IMR-90 (cell line): ENCODE data around the gene ANTXR1. TPM values are rescaled to one million over a fixed set of nuclear protein-coding genes. Genes with fewer than 3 reads are reported as not detected.
A peak's percentile ranks its signal among the peaks of the same experiment; 100 is the strongest.

Experiments used
- ATAC-seq: fragments of 200-7000 bp; cut with Tn5 transposase; 2 replicates; pipeline ENCODE4 v1.9.1; 2020; ENCODE audit warnings: low read depth, mild to moderate bottlenecking, moderate library complexity
- BruUV-seq: library from RNA; stranded (reverse); fragments of 400-500 nt; replicated peaks from 2 replicates; lab custom pipeline; 2021; lab: Mats Ljungman, UMichigan
- CTCF ChIA-PET: fragments of 300-600 bp; formaldehyde crosslinking; extraction: SDS; loops from one replicate; lab custom pipeline; 2021; ENCODE audit warnings: antibody characterized with exemption; lab: Yijun Ruan, JAX
- POLR2A ChIA-PET: fragments of 300-600 bp; sonication (Branson Sonifier 250); formaldehyde crosslinking; loops from one replicate; lab custom pipeline; 2022; ENCODE audit warnings: antibody characterized with exemption; ENCODE audit not compliant: unreplicated experiment; lab: Charles Lee
- DNase-seq: peaks from one replicate; pipeline ENCODE4 v3.0.0; 2013
- H2AFZ ChIP-seq: replicated peaks from 2 replicates; pipeline ENCODE3; 2013; ENCODE audit warnings: low read length, mild to moderate bottlenecking; ENCODE audit not compliant: poor library complexity
- H2AK5ac ChIP-seq: 2 replicates; pipeline ENCODE4 v1.6.1; 2013; ENCODE audit warnings: low read depth, low read length, inconsistent platforms
- H2AK9ac ChIP-seq: replicated peaks from 2 replicates; pipeline ENCODE3; 2013; ENCODE audit warnings: mild to moderate bottlenecking, low read depth, low read length, moderate library complexity; ENCODE audit not compliant: poor library complexity
- H2BK120ac ChIP-seq: 2 replicates; pipeline ENCODE4 v1.6.1; 2013; ENCODE audit warnings: low read depth, low read length, inconsistent platforms
- H2BK15ac ChIP-seq: 3 replicates; pipeline ENCODE4 v1.6.1; 2013; ENCODE audit warnings: low read depth, low read length, inconsistent platforms
- H2BK20ac ChIP-seq: 2 replicates; pipeline ENCODE4 v1.6.1; 2013; ENCODE audit warnings: low read depth, mild to moderate bottlenecking, inconsistent platforms, low read length, moderate library complexity
- H2BK5ac ChIP-seq: 2 replicates; pipeline ENCODE4 v1.6.1; 2013; ENCODE audit warnings: mild to moderate bottlenecking, low read depth, low read length, inconsistent platforms; ENCODE audit not compliant: poor library complexity, severe bottlenecking
- H3K14ac ChIP-seq: replicated peaks from 2 replicates; pipeline ENCODE4 v1.6.1; 2013; ENCODE audit warnings: low read depth, low read length, inconsistent platforms
- H3K18ac ChIP-seq: 2 replicates; pipeline ENCODE4 v1.6.1; 2013; ENCODE audit warnings: low read depth, low read length, control low read depth
- H3K23ac ChIP-seq: 2 replicates; pipeline ENCODE4 v1.6.1; 2013; ENCODE audit warnings: low read depth, low read length, inconsistent platforms
- H3K27ac ChIP-seq: 2 replicates; pipeline ENCODE4 v1.5.1; 2013; ENCODE audit warnings: mild to moderate bottlenecking, control low read depth, low read length; ENCODE audit not compliant: insufficient read depth
- H3K27me3 ChIP-seq: 2 replicates; pipeline ENCODE4 v1.6.1; 2013; ENCODE audit warnings: low read length; ENCODE audit not compliant: control insufficient read depth, insufficient read depth
- H3K36me3 ChIP-seq: 2 replicates; pipeline ENCODE4 v1.6.1; 2013; ENCODE audit warnings: low read length, mixed read lengths; ENCODE audit not compliant: control insufficient read depth, insufficient read depth
- H3K4ac ChIP-seq: 2 replicates; pipeline ENCODE4 v1.6.1; 2013; ENCODE audit warnings: low read depth, low read length, inconsistent platforms
- H3K4me1 ChIP-seq: 2 replicates; pipeline ENCODE4 v1.6.1; 2013; ENCODE audit warnings: low read length, mixed read lengths; ENCODE audit not compliant: control insufficient read depth, insufficient read depth
- H3K4me2 ChIP-seq: 2 replicates; pipeline ENCODE4 v1.6.1; 2013; ENCODE audit warnings: low read depth, mild to moderate bottlenecking, control low read depth, low read length, moderate library complexity
- H3K4me3 ChIP-seq: 2 replicates; pipeline ENCODE4 v1.5.1; 2013; ENCODE audit warnings: low read depth, mild to moderate bottlenecking, control low read depth, low read length, moderate library complexity; ENCODE audit not compliant: insufficient read depth
- H3K56ac ChIP-seq: 2 replicates; pipeline ENCODE4 v1.6.1; 2013; ENCODE audit warnings: low read length, inconsistent platforms; ENCODE audit not compliant: insufficient read depth; ENCODE audit errors: extremely low read depth
- H3K79me1 ChIP-seq, 2 experiments: 2 replicates each; pipeline ENCODE4 v1.6.1; 2013; ENCODE audit warnings: low read length in 2 of 2, inconsistent platforms in 1 of 2, low read depth in 1 of 2
- H3K9ac ChIP-seq: 2 replicates; pipeline ENCODE4 v1.6.1; 2013; ENCODE audit warnings: low read depth, low read length, control low read depth
- H3K9me1 ChIP-seq: 2 replicates; pipeline ENCODE4 v1.6.1; 2013; ENCODE audit warnings: low read length, inconsistent platforms; ENCODE audit not compliant: insufficient read depth
- H3K9me3 ChIP-seq: 2 replicates; pipeline ENCODE4 v1.6.1; 2013; ENCODE audit warnings: low read length; ENCODE audit not compliant: control insufficient read depth, insufficient read depth
- H4K20me1 ChIP-seq: 2 replicates; pipeline ENCODE4 v1.6.1; 2013; ENCODE audit warnings: low read length, inconsistent platforms; ENCODE audit not compliant: insufficient read depth
- H4K5ac ChIP-seq: 2 replicates; pipeline ENCODE4 v1.6.1; 2013; ENCODE audit warnings: mild to moderate bottlenecking, low read depth, low read length, control low read depth
- H4K8ac ChIP-seq, 2 experiments: 2 replicates each; pipeline ENCODE4 v1.6.1; 2013; ENCODE audit warnings: low read depth in 2 of 2, low read length in 2 of 2, control low read depth in 1 of 2, inconsistent platforms in 1 of 2
- H4K91ac ChIP-seq: 2 replicates; pipeline ENCODE4 v1.6.1; 2013; ENCODE audit warnings: low read depth, low read length, inconsistent platforms; ENCODE audit not compliant: insufficient read depth
- MAFK ChIP-seq: IDR thresholded peaks from 2 replicates; pipeline ENCODE4 v1.6.1; 2012; ENCODE audit warnings: low read depth, low read length, improper control_type of control experiment
- RFX5 ChIP-seq: IDR thresholded peaks from 2 replicates; pipeline ENCODE4 v1.8.0; 2012; ENCODE audit warnings: low read depth, mild to moderate bottlenecking, low read length, moderate library complexity
- WGBS, 2 experiments: methylation state at CpG; one replicate each; pipeline versions ENCODE4 v1.1.5 to v1.1.7; 2013; ENCODE audit warnings: missing lambda C conversion rate in 2 of 2; ENCODE audit not compliant: insufficient read length in 1 of 2; ENCODE audit errors: extremely low coverage in 2 of 2; 5-methylcytosine and 5-hydroxymethylcytosine counted together
- dilution Hi-C: fragments of 300-500 bp; cut with HindIII; formaldehyde crosslinking; loops from one replicate; pipeline ENCODE4 v1.14.3; 2018; ENCODE audit warnings: low sequenced_read_pairs; ENCODE audit not compliant: unreplicated experiment
- in situ Hi-C: fragments of 300-500 bp; cut with MboI; formaldehyde crosslinking; loops from 3 replicates; pipeline ENCODE4 v1.14.3; 2019; ENCODE audit warnings: low sequenced_read_pairs, inconsistent platforms, mixed read lengths
- intact Hi-C: fragments of 100-400 bp; cut with micrococcal nuclease; formaldehyde crosslinking; loops from 2 replicates; pipeline ENCODE4 v1.10.0; 2022
- polyA plus RNA-seq, 3 experiments: library from polyadenylated mRNA; depleted of rRNA; stranded (reverse); fragments of >200 nt; gene quantifications; 2 replicates each; pipeline ENCODE4 v1.2.3, GENCODE V29; 2012; ENCODE audit warnings: low replicate concordance in 1 of 3
- total RNA-seq: library from RNA; depleted of rRNA; stranded (reverse); fragments of >200 nt; gene quantifications from 2 replicates; pipeline ENCODE4 v1.2.3, GENCODE V29; 2012

ANTXR1 gene
- total and polyA plus RNA-seq, 2 of the 4 experiments (the other 2 are of a cell fraction), result 27.2 to 36.9 TPM

GRCh38 chr2:69131452-69131851, 118.5 kb downstream of the ANTXR1 start:
- no peak for DNase-seq
- dilution Hi-C loops (no loop called here), intact Hi-C loops (no loop called here), in situ Hi-C loops (no loop called here)
- H3K9me1 ChIP-seq, result peaks cover 8% of the 10 kb centered on the region
- no peaks in the 10 kb centered on the region for H3K9me3 ChIP-seq
- H3K27ac ChIP-seq, result no peak overlapping the region
- no peak overlapping the region for H4K8ac ChIP-seq
- H2AK5ac ChIP-seq, result no peak overlapping the region
- no peak overlapping the region for H3K18ac ChIP-seq
- BruUV-seq, result no TSS peak
- no peak overlapping the region for H2BK120ac ChIP-seq
- no peak overlapping the region for H2AFZ ChIP-seq
- ChIA-PET POLR2A (no interaction called here), CTCF (no interaction called here)
- WGBS, 2 experiments, result no CpG with 5 or more reads among the region's 6 CpGs
- no peak overlapping the region for H3K14ac ChIP-seq
- H3K27me3 ChIP-seq, result no peaks in the 10 kb centered on the region
- H3K4me2 ChIP-seq, result no peak overlapping the region
- peaks cover 4 to 23% of the 10 kb centered on the region in 2 experiments; a peak in 3 of 4 replicates for H3K79me1 ChIP-seq
- H2BK20ac ChIP-seq, result no peak overlapping the region
- H4K20me1 ChIP-seq, result no peaks in the 10 kb centered on the region
- no peak overlapping the region for H3K56ac ChIP-seq
- no peak overlapping the region for H4K91ac ChIP-seq
- H3K4me1 ChIP-seq, result no peaks in the 10 kb centered on the region
- no peak overlapping the region for H3K4ac ChIP-seq
- H3K36me3 ChIP-seq, result peaks cover 48% of the 10 kb centered on the region
- TF ChIP-seq RFX5 (no peak), MAFK (peak; percentile 75)
- H2BK15ac ChIP-seq, result no peak overlapping the region
- no peak overlapping the region for H2AK9ac ChIP-seq
- H3K9ac ChIP-seq, result no peak overlapping the region
- no peak overlapping the region for H3K23ac ChIP-seq
- no peak overlapping the region for H2BK5ac ChIP-seq
- H3K4me3 ChIP-seq, result no peak overlapping the region
- ATAC-seq, result no peak
- H4K5ac ChIP-seq, result no peak overlapping the region
